ENCODE results near the gene NCR1.
"Not testable (repeated sequence)": the region's sequence is repeated elsewhere in the genome, so short reads cannot be mapped to it uniquely, and the experiment has no call there.

Gene NCR1

GRCh38 chr19:54947381-54947780, 41.4 kb downstream of the NCR1 start, which contains the start of gene NLRP7:
NLRP7 (minus strand) TSS chr19:54947530.
- Histone ChIP-seq H2AK5ac (ENCODE audit: low read length) (no peak within 1 kb of the TSS), H4K8ac (ENCODE audit: low read depth, low read length) (no peak within 1 kb of the TSS), H2BK15ac (replicated peaks; ENCODE audit: low read depth) (no peak within 1 kb of the TSS), H3K27me3 (ENCODE audit: insufficient read depth, low read length, poor library complexity) (no peaks in the 10 kb centered on the region), H3K9ac (ENCODE audit: low read length) (no peak within 1 kb of the TSS), H3K23ac (ENCODE audit: low read length) (no peak within 1 kb of the TSS), H3K18ac (ENCODE audit: low read length) (no peak within 1 kb of the TSS), H3K79me2 (ENCODE audit: control insufficient read depth, insufficient read depth, low read length) (no peaks in the 10 kb centered on the region), H3K4me2 (ENCODE audit: low read length) (no peak within 1 kb of the TSS), H3K4ac (ENCODE audit: low read depth, low read length) (no peak within 1 kb of the TSS), H4K5ac (ENCODE audit: low read length) (no peak within 1 kb of the TSS), H2BK120ac (ENCODE audit: low read depth, low read length) (no peak within 1 kb of the TSS), H3K4me3 (ENCODE audit: low read length) (no peak within 1 kb of the TSS), H3K79me1 (ENCODE audit: low read length) (no peaks in the 10 kb centered on the region), H3K4me1 (ENCODE audit: control insufficient read depth, low read depth, low read length) (peaks cover 2% of the 10 kb centered on the region), H3K56ac (ENCODE audit: low read length) (no peak within 1 kb of the TSS), H3K27ac (ENCODE audit: low read depth, low read length) (no peak within 1 kb of the TSS), H2BK5ac (ENCODE audit: low read length) (no peak within 1 kb of the TSS), H3K36me3 (ENCODE audit: control insufficient read depth, insufficient read depth, low read length) (no peaks in the 10 kb centered on the region)
- no CpG with 5 or more reads among the region's 8 CpGs for WGBS (ENCODE audit: extremely low coverage, insufficient coverage, low lambda C conversion rate)
- no peak for DNase-seq

- no peak overlapping the region for H2AK5ac ChIP-seq (ENCODE audit: low read length)
- no peak overlapping the region for H3K4ac ChIP-seq (ENCODE audit: low read depth, low read length)
- H2BK5ac ChIP-seq (ENCODE audit: low read length) = no peak overlapping the region
- no peaks in the 10 kb centered on the region for H3K27me3 ChIP-seq (ENCODE audit: insufficient read depth, low read length, poor library complexity)
- no peak overlapping the region for H3K23ac ChIP-seq (ENCODE audit: low read length)
- DNase-seq = no peak
- H4K5ac ChIP-seq (ENCODE audit: low read length) = no peak overlapping the region
- no CpG with 5 or more reads among the region's 2 CpGs for WGBS (ENCODE audit: extremely low coverage, insufficient coverage, low lambda C conversion rate)
- no peaks in the 10 kb centered on the region for H3K79me1 ChIP-seq (ENCODE audit: low read length)
- H3K4me2 ChIP-seq (ENCODE audit: low read length) = no peak overlapping the region
- no peak overlapping the region for H4K8ac ChIP-seq (ENCODE audit: low read depth, low read length)
- no peak overlapping the region for H3K27ac ChIP-seq (ENCODE audit: low read depth, low read length)
- H3K79me2 ChIP-seq (ENCODE audit: control insufficient read depth, insufficient read depth, low read length) = no peaks in the 10 kb centered on the region
- H3K4me1 ChIP-seq (ENCODE audit: control insufficient read depth, low read depth, low read length) = no peaks in the 10 kb centered on the region
- H2BK120ac ChIP-seq (ENCODE audit: low read depth, low read length) = no peak overlapping the region
- no peak overlapping the region for H3K56ac ChIP-seq (ENCODE audit: low read length)
- no peaks in the 10 kb centered on the region for H3K36me3 ChIP-seq (ENCODE audit: control insufficient read depth, insufficient read depth, low read length)
- H2BK15ac ChIP-seq (replicated peaks; ENCODE audit: low read depth) = no peak overlapping the region
- no peak overlapping the region for H3K4me3 ChIP-seq (ENCODE audit: low read length)
- no peak overlapping the region for H3K18ac ChIP-seq (ENCODE audit: low read length)
- H3K9ac ChIP-seq (ENCODE audit: low read length) = no peak overlapping the region
Observed at GRCh38 chr19:54949412-54949811, 43.5 kb downstream of the NCR1 start.

DNA sequence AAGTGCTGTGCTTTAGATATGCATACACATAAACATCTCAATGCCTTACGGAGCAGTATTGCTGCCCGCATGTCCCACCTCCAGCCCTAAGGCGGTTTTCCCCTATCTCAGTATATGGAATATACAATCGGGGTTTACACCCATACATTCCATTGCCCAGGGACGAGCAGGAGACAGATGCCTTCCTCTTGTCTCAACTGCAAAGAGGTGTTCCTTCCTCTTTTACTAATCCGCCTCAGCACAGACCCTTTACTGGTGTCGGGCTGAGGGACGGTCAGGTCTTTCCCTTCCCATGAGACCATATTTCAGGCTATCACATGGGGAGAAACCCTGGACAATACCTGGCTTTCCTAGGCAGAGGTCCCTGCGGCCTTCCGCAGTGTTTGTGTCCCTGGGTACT, 44.6 kb downstream of the NCR1 start:
- H2BK5ac ChIP-seq (ENCODE audit: low read length); DNase-seq; H4K8ac ChIP-seq (ENCODE audit: low read depth, low read length); H3K79me2 ChIP-seq (ENCODE audit: control insufficient read depth, insufficient read depth, low read length); H2BK120ac ChIP-seq (ENCODE audit: low read depth, low read length); H3K27ac ChIP-seq (ENCODE audit: low read depth, low read length); H2AK5ac ChIP-seq (ENCODE audit: low read length); H3K4ac ChIP-seq (ENCODE audit: low read depth, low read length); H3K36me3 ChIP-seq (ENCODE audit: control insufficient read depth, insufficient read depth, low read length); H3K56ac ChIP-seq (ENCODE audit: low read length); H3K27me3 ChIP-seq (ENCODE audit: insufficient read depth, low read length, poor library complexity); H2BK15ac ChIP-seq (replicated peaks; ENCODE audit: low read depth); H3K18ac ChIP-seq (ENCODE audit: low read length); H3K4me2 ChIP-seq (ENCODE audit: low read length); H3K4me1 ChIP-seq (ENCODE audit: control insufficient read depth, low read depth, low read length); H3K4me3 ChIP-seq (ENCODE audit: low read length); H3K23ac ChIP-seq (ENCODE audit: low read length); H4K5ac ChIP-seq (ENCODE audit: low read length); H3K9ac ChIP-seq (ENCODE audit: low read length); H3K79me1 ChIP-seq (ENCODE audit: low read length): not testable (repeated sequence)
- WGBS (ENCODE audit: extremely low coverage, insufficient coverage, low lambda C conversion rate) = no CpG with 5 or more reads among the region's 10 CpGs

- no CpG with 5 or more reads among the region's 23 CpGs for WGBS (ENCODE audit: extremely low coverage, insufficient coverage, low lambda C conversion rate)
- peak; percentile 85 for DNase-seq
- no peak overlapping the region for H3K4ac ChIP-seq (ENCODE audit: low read depth, low read length)
- H2AK5ac ChIP-seq (ENCODE audit: low read length) = no peak overlapping the region
- H3K4me1 ChIP-seq (ENCODE audit: control insufficient read depth, low read depth, low read length) = no peaks in the 10 kb centered on the region
- H3K56ac ChIP-seq (ENCODE audit: low read length) = peak overlapping the region; percentile 65
- no peaks in the 10 kb centered on the region for H3K79me2 ChIP-seq (ENCODE audit: control insufficient read depth, insufficient read depth, low read length)
- no peak overlapping the region for H2BK5ac ChIP-seq (ENCODE audit: low read length)
- no peaks in the 10 kb centered on the region for H3K79me1 ChIP-seq (ENCODE audit: low read length)
- no peak overlapping the region for H2BK120ac ChIP-seq (ENCODE audit: low read depth, low read length)
- no peak overlapping the region for H3K4me3 ChIP-seq (ENCODE audit: low read length)
- H3K9ac ChIP-seq (ENCODE audit: low read length) = no peak overlapping the region
- H4K8ac ChIP-seq (ENCODE audit: low read depth, low read length) = no peak overlapping the region
- no peak overlapping the region for H2BK15ac ChIP-seq (replicated peaks; ENCODE audit: low read depth)
- peak overlapping the region; percentile 32 for H3K27ac ChIP-seq (ENCODE audit: low read depth, low read length)
- H3K23ac ChIP-seq (ENCODE audit: low read length) = no peak overlapping the region
- H4K5ac ChIP-seq (ENCODE audit: low read length) = no peak overlapping the region
- no peak overlapping the region for H3K18ac ChIP-seq (ENCODE audit: low read length)
- H3K4me2 ChIP-seq (ENCODE audit: low read length) = no peak overlapping the region
- H3K36me3 ChIP-seq (ENCODE audit: control insufficient read depth, insufficient read depth, low read length) = no peaks in the 10 kb centered on the region
- H3K27me3 ChIP-seq (ENCODE audit: insufficient read depth, low read length, poor library complexity) = no peaks in the 10 kb centered on the region
Observed at GRCh38 chr19:54952591-54953344, 46.8 kb downstream of the NCR1 start.

GRCh38 chr19:54953345-54953713, 47.4 kb downstream of the NCR1 start:
- H3K4ac ChIP-seq (ENCODE audit: low read depth, low read length); H3K4me3 ChIP-seq (ENCODE audit: low read length); H2BK120ac ChIP-seq (ENCODE audit: low read depth, low read length); H3K79me1 ChIP-seq (ENCODE audit: low read length); H3K79me2 ChIP-seq (ENCODE audit: control insufficient read depth, insufficient read depth, low read length); DNase-seq; H4K8ac ChIP-seq (ENCODE audit: low read depth, low read length); H4K5ac ChIP-seq (ENCODE audit: low read length); H3K36me3 ChIP-seq (ENCODE audit: control insufficient read depth, insufficient read depth, low read length); H3K9ac ChIP-seq (ENCODE audit: low read length); H3K4me2 ChIP-seq (ENCODE audit: low read length); H3K4me1 ChIP-seq (ENCODE audit: control insufficient read depth, low read depth, low read length); H2BK15ac ChIP-seq (replicated peaks; ENCODE audit: low read depth); H3K27me3 ChIP-seq (ENCODE audit: insufficient read depth, low read length, poor library complexity); H3K18ac ChIP-seq (ENCODE audit: low read length); H3K23ac ChIP-seq (ENCODE audit: low read length); H2AK5ac ChIP-seq (ENCODE audit: low read length); H2BK5ac ChIP-seq (ENCODE audit: low read length): not testable (repeated sequence)
- peak overlapping the region; percentile 42 for H3K56ac ChIP-seq (ENCODE audit: low read length)
- peak overlapping the region; percentile 51 for H3K27ac ChIP-seq (ENCODE audit: low read depth, low read length)
- no CpG with 5 or more reads among the region's 10 CpGs for WGBS (ENCODE audit: extremely low coverage, insufficient coverage, low lambda C conversion rate)

GRCh38 chr19:54955376-54955775, 49.4 kb downstream of the NCR1 start:
- Histone ChIP-seq H3K27ac (ENCODE audit: low read depth, low read length) (no peak overlapping the region), H3K4me3 (ENCODE audit: low read length) (no peak overlapping the region), H3K79me1 (ENCODE audit: low read length) (no peaks in the 10 kb centered on the region), H3K36me3 (ENCODE audit: control insufficient read depth, insufficient read depth, low read length) (no peaks in the 10 kb centered on the region), H2AK5ac (ENCODE audit: low read length) (no peak overlapping the region), H2BK5ac (ENCODE audit: low read length) (no peak overlapping the region), H2BK120ac (ENCODE audit: low read depth, low read length) (no peak overlapping the region), H3K4me2 (ENCODE audit: low read length) (no peak overlapping the region), H3K27me3 (ENCODE audit: insufficient read depth, low read length, poor library complexity) (no peaks in the 10 kb centered on the region), H3K4ac (ENCODE audit: low read depth, low read length) (no peak overlapping the region), H4K8ac (ENCODE audit: low read depth, low read length) (no peak overlapping the region), H3K18ac (ENCODE audit: low read length) (no peak overlapping the region), H2BK15ac (replicated peaks; ENCODE audit: low read depth) (no peak overlapping the region), H3K56ac (ENCODE audit: low read length) (no peak overlapping the region), H3K9ac (ENCODE audit: low read length) (no peak overlapping the region), H4K5ac (ENCODE audit: low read length) (no peak overlapping the region), H3K23ac (ENCODE audit: low read length) (no peak overlapping the region), H3K4me1 (ENCODE audit: control insufficient read depth, low read depth, low read length) (no peaks in the 10 kb centered on the region), H3K79me2 (ENCODE audit: control insufficient read depth, insufficient read depth, low read length) (no peaks in the 10 kb centered on the region)
- WGBS (ENCODE audit: extremely low coverage, insufficient coverage, low lambda C conversion rate) = no CpG with 5 or more reads among the region's 11 CpGs
- DNase-seq = no peak

Data from mesendoderm (in vitro differentiated cells).